Liver (tissue), 9 donors: ENCODE results near the gene GHRL. TPM values are rescaled to one million over a fixed set of nuclear protein-coding genes. Genes with fewer than 3 reads are reported as not detected.

Experiments used
- DNase-seq: peaks from one replicate; pipeline ENCODE4 v3.0.0-alpha.2; 2017; ENCODE audit warnings: low spot score
- H3K27ac ChIP-seq, 2 donors: one replicate each; pipeline ENCODE4 v1.7.0; 2013; ENCODE audit warnings: inconsistent platforms in 2 of 2, low read length in 2 of 2, control low read depth in 1 of 2, low read depth in 1 of 2, mild to moderate bottlenecking in 1 of 2
- H3K27me3 ChIP-seq, 4 donors: one replicate each; pipeline versions ENCODE4 v1.6.1 to v1.7.0; 2013; ENCODE audit warnings: low read length in 3 of 4, inconsistent platforms in 1 of 4, mild to moderate bottlenecking in 1 of 4, moderate library complexity in 1 of 4; ENCODE audit not compliant: control insufficient read depth in 4 of 4, insufficient read depth in 4 of 4
- H3K36me3 ChIP-seq, 4 donors: one replicate each; pipeline versions ENCODE4 v1.6.1 to v1.7.0; 2013; ENCODE audit warnings: low read length in 3 of 4, mild to moderate bottlenecking in 3 of 4, low read depth in 1 of 4, moderate library complexity in 1 of 4; ENCODE audit not compliant: control insufficient read depth in 4 of 4, insufficient read depth in 3 of 4
- H3K4me1 ChIP-seq, 4 donors: one replicate each; pipeline versions ENCODE4 v1.6.1 to v1.7.0; 2013; ENCODE audit warnings: low read length in 3 of 4, mild to moderate bottlenecking in 3 of 4, moderate library complexity in 1 of 4; ENCODE audit not compliant: control insufficient read depth in 4 of 4, insufficient read depth in 4 of 4
- H3K4me3 ChIP-seq, 3 donors: one replicate each; pipeline versions ENCODE4 v1.6.1 to v1.7.0; 2013; ENCODE audit warnings: low read length in 3 of 3, control low read depth in 1 of 3, low read depth in 1 of 3, mild to moderate bottlenecking in 1 of 3
- H3K9ac ChIP-seq, 2 donors: one replicate each; pipeline ENCODE4 v1.7.0; 2013; ENCODE audit warnings: low read length in 2 of 2, mild to moderate bottlenecking in 2 of 2, moderate library complexity in 2 of 2, control low read depth in 1 of 2, low read depth in 1 of 2
- H3K9me3 ChIP-seq, 4 donors: one replicate each; pipeline versions ENCODE4 v1.6.1 to v1.7.0; 2013; ENCODE audit warnings: low read length in 3 of 4; ENCODE audit not compliant: control insufficient read depth in 4 of 4
- CTCF ChIP-seq: fragments of 150-350 bp; IDR thresholded peaks from 2 replicates; pipeline ENCODE4 v1.5.1; 2017; ENCODE audit warnings: improper control_type of control experiment, low read depth, low read length; ENCODE audit not compliant: missing input control
- EGR1 ChIP-seq, 2 donors: IDR thresholded peaks; 2 replicates each; pipeline ENCODE4 v1.6.1; 2016 to 2018; ENCODE audit warnings: antibody characterized with exemption in 2 of 2, low read depth in 2 of 2
- FOXA1 ChIP-seq: IDR thresholded peaks from 2 replicates; pipeline ENCODE4 v1.6.1; 2016; ENCODE audit warnings: antibody characterized with exemption
- FOXA2 ChIP-seq: IDR thresholded peaks from 2 replicates; pipeline ENCODE4 v1.6.1; 2016; ENCODE audit warnings: antibody characterized with exemption
- GABPA ChIP-seq, 2 donors: IDR thresholded peaks in 1 of 2; conservative IDR thresholded peaks in 1 of 2; 2 replicates each; pipeline ENCODE4 v1.6.1; 2016; ENCODE audit warnings: antibody characterized with exemption in 2 of 2, mild to moderate bottlenecking in 1 of 2, moderate library complexity in 1 of 2
- HNF4A ChIP-seq, 2 donors: conservative IDR thresholded peaks; 2 replicates each; pipeline ENCODE4 v1.6.1; 2016; ENCODE audit warnings: antibody characterized with exemption in 2 of 2, mild to moderate bottlenecking in 2 of 2
- HNF4G ChIP-seq: IDR thresholded peaks from 2 replicates; pipeline ENCODE4 v1.6.1; 2016; ENCODE audit warnings: antibody characterized with exemption
- JUND ChIP-seq, 2 donors: IDR thresholded peaks; 2 replicates each; pipeline ENCODE4 v1.6.1; 2016; ENCODE audit warnings: antibody characterized with exemption in 2 of 2
- NR2F2 ChIP-seq: IDR thresholded peaks from 2 replicates; pipeline ENCODE4 v1.6.1; 2016; ENCODE audit warnings: antibody characterized with exemption
- RAD21 ChIP-seq, 2 donors: IDR thresholded peaks; 2 replicates each; pipeline ENCODE4 v1.6.1; 2016; ENCODE audit warnings: antibody characterized with exemption in 2 of 2, mild to moderate bottlenecking in 2 of 2
- REST ChIP-seq: IDR thresholded peaks from 2 replicates; pipeline ENCODE4 v1.6.1; 2016; ENCODE audit warnings: antibody characterized with exemption, mild to moderate bottlenecking
- RXRA ChIP-seq, 2 donors: IDR thresholded peaks; 2 replicates each; pipeline ENCODE4 v1.6.1; 2017 to 2018; ENCODE audit warnings: antibody characterized with exemption in 2 of 2, mild to moderate bottlenecking in 1 of 2
- SP1 ChIP-seq: IDR thresholded peaks from 2 replicates; pipeline ENCODE4 v1.6.1; 2018; ENCODE audit warnings: antibody characterized with exemption, mild to moderate bottlenecking
- TAF1 ChIP-seq: conservative IDR thresholded peaks from 2 replicates; pipeline ENCODE4 v1.6.1; 2016; ENCODE audit warnings: antibody characterized with exemption, mild to moderate bottlenecking
- YY1 ChIP-seq: IDR thresholded peaks from 2 replicates; pipeline ENCODE4 v1.6.1; 2016; ENCODE audit warnings: antibody characterized with exemption, mild to moderate bottlenecking
- WGBS: extraction: QIAGEN DNeasy Blood & Tissue Kit; methylation state at CpG from one replicate; pipeline ENCODE4 v1.1.7; 2013; 5-methylcytosine and 5-hydroxymethylcytosine counted together
- polyA plus RNA-seq, 2 donors: library from polyadenylated mRNA; stranded (reverse) in 1 of 2; unstranded in 1 of 2; fragments of 200-250 nt in 1 of 2; fragments of >200 nt in 1 of 2; fragmentation: Nextera tagmentation in 1 of 2; extraction: Ambion mirVana in 1 of 2; gene quantifications; one replicate each; pipeline versions ENCODE4 v1.2.1 to v1.2.3, GENCODE V29; 2013 to 2015
- total RNA-seq, 2 donors: library from RNA; depleted of rRNA; stranded (reverse); fragments of >200 nt; gene quantifications; one replicate each; pipeline ENCODE4 v1.2.3, GENCODE V29; 2014
- TF ChIP-seq, protein P1 (sequence below): IDR thresholded peaks from 2 replicates; pipeline ENCODE4 v1.6.1; 2016; ENCODE audit warnings: antibody characterized with exemption
- TF ChIP-seq, protein P2 (sequence below): IDR thresholded peaks from 2 replicates; pipeline ENCODE4 v1.6.1; 2016; ENCODE audit warnings: antibody characterized with exemption
- TF ChIP-seq, protein P3 (sequence below): IDR thresholded peaks from 2 replicates; pipeline ENCODE4 v1.6.1; 2016; ENCODE audit warnings: antibody characterized with exemption
- donor health status: healthy.
- donor health status: healthy.
- donor health status: healthy.
- donor health status: healthy.
- donor health status: healthy.

Gene GHRL
- total and polyA plus RNA-seq, 4 donors: 0.08 to 1.3 (median 0.27) TPM

DNA sequence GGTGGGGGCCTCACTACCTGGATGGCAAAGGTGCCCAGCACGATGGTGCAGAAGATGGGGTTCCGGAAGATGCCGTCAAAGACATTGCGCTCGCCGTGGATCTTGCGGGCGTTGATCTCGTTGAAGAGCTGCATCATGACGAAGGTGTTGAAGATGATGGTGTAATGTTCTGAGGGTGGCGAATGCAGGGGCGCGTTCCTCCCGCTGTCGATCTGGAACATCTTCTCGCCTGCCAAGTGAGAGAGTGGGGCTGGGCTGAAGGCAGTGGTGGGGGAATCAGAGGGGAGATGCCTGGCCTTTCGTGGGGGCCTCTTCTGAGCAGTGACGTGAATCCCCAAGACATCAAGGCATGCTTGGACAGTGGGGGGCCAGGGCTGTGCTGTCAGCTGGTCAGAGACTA is 47.7 kb upstream of the GHRL start:
- no peaks in the 10 kb centered on the region for H3K27me3 ChIP-seq
- no peaks in the 10 kb centered on the region for H3K4me1 ChIP-seq
- TF ChIP-seq, protein P1, sequence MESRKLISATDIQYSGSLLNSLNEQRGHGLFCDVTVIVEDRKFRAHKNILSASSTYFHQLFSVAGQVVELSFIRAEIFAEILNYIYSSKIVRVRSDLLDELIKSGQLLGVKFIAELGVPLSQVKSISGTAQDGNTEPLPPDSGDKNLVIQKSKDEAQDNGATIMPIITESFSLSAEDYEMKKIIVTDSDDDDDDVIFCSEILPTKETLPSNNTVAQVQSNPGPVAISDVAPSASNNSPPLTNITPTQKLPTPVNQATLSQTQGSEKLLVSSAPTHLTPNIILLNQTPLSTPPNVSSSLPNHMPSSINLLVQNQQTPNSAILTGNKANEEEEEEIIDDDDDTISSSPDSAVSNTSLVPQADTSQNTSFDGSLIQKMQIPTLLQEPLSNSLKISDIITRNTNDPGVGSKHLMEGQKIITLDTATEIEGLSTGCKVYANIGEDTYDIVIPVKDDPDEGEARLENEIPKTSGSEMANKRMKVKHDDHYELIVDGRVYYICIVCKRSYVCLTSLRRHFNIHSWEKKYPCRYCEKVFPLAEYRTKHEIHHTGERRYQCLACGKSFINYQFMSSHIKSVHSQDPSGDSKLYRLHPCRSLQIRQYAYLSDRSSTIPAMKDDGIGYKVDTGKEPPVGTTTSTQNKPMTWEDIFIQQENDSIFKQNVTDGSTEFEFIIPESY: no peak
- TF ChIP-seq, protein P2, sequence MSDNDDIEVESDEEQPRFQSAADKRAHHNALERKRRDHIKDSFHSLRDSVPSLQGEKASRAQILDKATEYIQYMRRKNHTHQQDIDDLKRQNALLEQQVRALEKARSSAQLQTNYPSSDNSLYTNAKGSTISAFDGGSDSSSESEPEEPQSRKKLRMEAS: no peak
- TF ChIP-seq FOXA1: no peak
- no peak for TF ChIP-seq EGR1 (IDR thresholded peaks at IDR 0.05; ENCODE audit: low read depth in 2 of 2)
- TF ChIP-seq, protein P3, sequence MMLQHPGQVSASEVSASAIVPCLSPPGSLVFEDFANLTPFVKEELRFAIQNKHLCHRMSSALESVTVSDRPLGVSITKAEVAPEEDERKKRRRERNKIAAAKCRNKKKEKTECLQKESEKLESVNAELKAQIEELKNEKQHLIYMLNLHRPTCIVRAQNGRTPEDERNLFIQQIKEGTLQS: no peak
- no peak for TF ChIP-seq SP1
- no peak for TF ChIP-seq HNF4A (conservative IDR thresholded peaks at IDR 0.05)
- no peak for TF ChIP-seq YY1
- no peak for TF ChIP-seq CTCF
- TF ChIP-seq RAD21 (IDR thresholded peaks at IDR 0.05): no peak
- no peak for TF ChIP-seq TAF1
- no peak for TF ChIP-seq HNF4G
- TF ChIP-seq JUND (IDR thresholded peaks at IDR 0.05): no peak
- TF ChIP-seq NR2F2: no peak
- no peak for TF ChIP-seq RXRA (IDR thresholded peaks at IDR 0.05)
- TF ChIP-seq GABPA (IDR thresholded peaks at IDR 0.05 in 1 of 2, conservative IDR thresholded peaks at IDR 0.05 in 1 of 2): no peak
- TF ChIP-seq REST: no peak
- TF ChIP-seq FOXA2: no peak
- no peak overlapping the region for H3K27ac ChIP-seq
- no peaks in the 10 kb centered on the region for H3K9me3 ChIP-seq
- no peak overlapping the region for H3K4me3 ChIP-seq
- peaks cover 17 to 72% (median 27%) of the 10 kb centered on the region in 4 donors for H3K36me3 ChIP-seq
- DNase-seq: no peak
- WGBS: 94% methylated on average over 18 of the region's 18 CpGs
- H3K9ac ChIP-seq: no peak overlapping the region
